GM19324 (cell line): ENCODE measurements around the gene ZNF165.
"Not testable (repeated sequence)": the region's sequence is repeated elsewhere in the genome, so short reads cannot be mapped to it uniquely, and the experiment has no call there.

Experiments
- ATAC-seq: cut with Tn5 transposase; IDR thresholded peaks from one replicate; pipeline ENCODE4 v1.9.1; 2021; ENCODE audit warnings: mild to moderate bottlenecking, moderate library complexity; ENCODE audit not compliant: unreplicated experiment, low FRiP score

ZNF165 gene

DNA sequence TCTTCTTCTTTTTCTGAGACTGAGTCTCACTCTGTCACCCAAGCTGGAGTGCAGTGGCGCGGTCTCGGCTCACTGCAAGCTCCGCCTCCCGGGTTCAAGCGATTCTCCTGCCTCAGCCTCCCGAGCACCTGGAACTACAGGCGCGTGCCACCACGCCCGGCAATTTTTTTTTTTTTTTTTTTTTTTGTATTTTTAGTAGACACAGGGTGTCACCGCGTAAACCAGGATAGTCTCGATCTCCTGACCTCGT, at the start of gene ZNF165:
Gene ZNF165, plus strand, starts transcription at position 188 of the 250 bp plus-strand sequence. CDS start 4,913 bp downstream, outside the sequence.
- peak; percentile 13 for ATAC-seq

- ATAC-seq, result no peak
Measured at GRCh38 chr6:28053584-28053983, 26.8 kb upstream of the ZNF165 start.

GRCh38 chr6:28060405-28060804, 20.0 kb upstream of the ZNF165 start:
- no peak for ATAC-seq

DNA sequence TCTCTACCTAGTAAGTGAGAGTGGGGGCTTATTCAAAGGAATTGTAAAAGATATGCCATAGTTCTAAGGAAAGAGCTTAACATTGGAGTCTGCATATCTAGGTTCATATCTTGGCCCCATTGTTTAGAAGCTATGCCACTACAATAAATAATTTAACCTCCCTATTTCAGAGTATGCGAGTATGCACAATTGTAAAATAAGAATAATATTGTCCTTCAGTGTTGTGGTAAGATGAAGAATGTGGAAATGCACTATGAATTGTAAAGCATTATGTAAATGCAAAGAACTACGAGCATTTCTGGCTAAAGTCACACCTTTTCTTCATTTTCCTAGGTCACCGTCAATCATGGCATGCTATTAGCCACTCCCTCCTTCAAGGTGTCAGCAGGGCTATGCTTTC, 16.1 kb upstream of the ZNF165 start:
- ATAC-seq, result no peak

GRCh38 chr6:28068067-28068466, 12.3 kb upstream of the ZNF165 start:
- ATAC-seq, result no peak

- not testable (repeated sequence) for ATAC-seq
Measured at GRCh38 chr6:28070968-28071367, 9.4 kb upstream of the ZNF165 start.

- ATAC-seq, result no peak
Measured at GRCh38 chr6:28078050-28078449, 2.3 kb upstream of the ZNF165 start.

- ATAC-seq, result no peak
Measured at GRCh38 chr6:28078836-28079235, 1.5 kb upstream of the ZNF165 start.

- ATAC-seq, result peak; percentile 85
Measured at GRCh38 chr6:28080631-28081485, 490 bp downstream of the ZNF165 start.

DNA sequence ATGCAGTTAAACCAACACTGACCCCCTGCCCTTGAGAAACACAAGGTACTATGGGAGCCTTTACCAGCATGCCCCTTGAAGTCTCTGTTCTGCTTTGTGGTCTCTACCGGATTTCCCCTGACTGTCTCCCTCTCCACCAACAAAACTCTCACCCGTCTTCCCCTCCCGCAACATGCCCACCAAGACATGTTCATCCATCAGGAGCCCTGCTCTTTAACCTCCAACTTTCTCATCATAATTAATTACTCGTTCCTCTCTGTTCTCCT, 1.1 kb downstream of the ZNF165 start:
- peak; percentile 37 for ATAC-seq

DNA sequence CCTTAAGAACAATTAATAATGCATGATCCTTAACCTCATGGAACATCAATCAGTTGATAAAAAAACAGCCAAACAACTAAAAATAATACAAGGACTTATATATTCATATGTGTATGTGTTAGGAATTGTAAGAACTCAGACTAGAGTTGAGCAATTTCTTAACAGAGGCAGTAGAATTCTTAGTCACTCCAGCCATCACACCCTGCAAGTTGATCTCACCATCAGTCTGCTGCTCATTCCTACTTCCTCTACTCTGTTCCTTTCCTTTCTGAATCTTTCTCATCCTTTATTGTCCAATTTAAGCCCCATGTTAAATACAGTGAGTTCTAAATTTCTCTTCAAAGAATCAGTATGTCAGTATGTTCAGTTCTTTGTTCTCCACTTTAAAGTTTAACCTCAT, 2.6 kb downstream of the ZNF165 start:
- no peak for ATAC-seq

- ATAC-seq, result no peak
Measured at GRCh38 chr6:28089054-28089453, 8.7 kb downstream of the ZNF165 start.

GRCh38 chr6:28090917-28091586, 10.7 kb downstream of the ZNF165 start:
- ATAC-seq, result no peak

DNA sequence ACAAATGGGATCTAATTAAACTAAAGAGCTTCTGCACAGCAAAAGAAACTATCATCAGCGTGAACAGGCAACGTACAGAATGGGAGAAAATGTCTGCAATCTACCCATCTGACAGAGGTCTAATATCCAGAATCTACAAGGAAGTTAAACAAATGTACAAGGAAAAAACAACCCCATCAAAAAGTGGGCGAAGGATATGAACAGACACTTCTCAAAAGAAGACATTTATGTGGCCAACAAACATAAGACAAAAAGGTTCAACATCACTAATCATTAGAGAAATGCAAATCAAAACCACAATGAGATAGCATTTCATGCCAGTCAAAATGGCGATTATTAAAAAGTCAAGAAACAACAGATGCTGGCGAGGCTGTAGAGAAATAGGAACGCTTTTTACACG, 21.9 kb downstream of the ZNF165 start:
- not testable (repeated sequence) for ATAC-seq

GRCh38 chr6:28102699-28103098, 22.3 kb downstream of the ZNF165 start:
- ATAC-seq, result not testable (repeated sequence)

GRCh38 chr6:28104392-28105244, 24.2 kb downstream of the ZNF165 start:
- peak; percentile 98 for ATAC-seq

DNA sequence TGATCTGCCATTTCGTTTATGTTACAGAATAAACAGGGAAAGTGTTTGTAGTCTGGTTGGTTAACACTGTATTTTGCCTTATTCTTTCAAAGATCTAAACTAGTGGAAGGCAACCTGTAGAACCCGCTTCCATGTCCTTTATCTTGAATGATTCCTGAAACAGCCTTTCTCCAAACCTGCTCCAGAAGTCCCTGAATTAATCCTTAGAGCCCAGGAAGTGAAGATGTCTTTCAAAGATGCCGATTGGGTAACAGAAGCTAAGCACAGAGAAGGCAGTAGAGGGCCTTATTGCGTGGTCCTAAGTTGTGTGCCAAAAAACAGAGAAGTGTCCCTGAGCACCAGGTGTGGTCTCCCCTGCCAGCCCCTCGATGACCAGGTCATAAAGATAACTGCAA, 24.9 kb downstream of the ZNF165 start:
- ATAC-seq, result peak; percentile 4

DNA sequence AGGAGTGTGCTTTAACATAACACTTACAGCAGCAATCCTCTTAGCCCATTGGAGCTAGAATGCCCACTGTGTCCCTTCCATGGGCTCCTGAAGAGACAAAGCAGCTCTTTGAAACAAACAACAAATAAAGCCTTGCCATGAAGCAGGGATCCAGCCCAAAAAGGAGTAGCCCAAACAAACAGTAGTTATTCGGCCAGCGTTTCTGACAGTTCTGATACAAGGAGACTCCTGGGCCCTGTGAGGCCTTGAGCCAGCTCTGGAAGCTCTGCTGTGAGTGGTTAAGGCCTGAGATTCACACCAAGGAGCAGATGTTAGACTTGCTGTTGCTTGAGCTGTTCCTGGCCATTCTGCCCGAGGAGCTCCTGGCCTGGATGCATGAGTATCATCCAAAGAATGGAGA, 27.1 kb downstream of the ZNF165 start:
- ATAC-seq, result no peak

DNA sequence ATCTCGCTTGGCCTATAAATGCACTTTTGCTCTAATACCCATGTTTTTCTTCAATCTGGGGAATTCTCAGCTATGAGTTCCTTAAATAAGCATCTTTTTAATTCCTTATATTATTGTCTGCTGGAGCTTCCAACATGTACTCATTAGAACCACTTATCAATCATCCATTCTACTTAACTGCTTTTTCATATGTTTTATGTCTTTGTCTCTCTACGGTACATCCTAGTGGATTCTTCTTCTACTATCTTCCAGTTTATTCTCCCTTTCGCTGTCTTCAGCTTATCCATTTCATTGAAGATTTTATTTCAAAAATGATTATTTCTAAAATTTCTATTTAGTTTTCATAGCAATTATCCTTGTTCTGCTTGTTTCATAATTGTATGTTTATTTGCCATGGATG, 31.6 kb downstream of the ZNF165 start:
- ATAC-seq, result no peak

DNA sequence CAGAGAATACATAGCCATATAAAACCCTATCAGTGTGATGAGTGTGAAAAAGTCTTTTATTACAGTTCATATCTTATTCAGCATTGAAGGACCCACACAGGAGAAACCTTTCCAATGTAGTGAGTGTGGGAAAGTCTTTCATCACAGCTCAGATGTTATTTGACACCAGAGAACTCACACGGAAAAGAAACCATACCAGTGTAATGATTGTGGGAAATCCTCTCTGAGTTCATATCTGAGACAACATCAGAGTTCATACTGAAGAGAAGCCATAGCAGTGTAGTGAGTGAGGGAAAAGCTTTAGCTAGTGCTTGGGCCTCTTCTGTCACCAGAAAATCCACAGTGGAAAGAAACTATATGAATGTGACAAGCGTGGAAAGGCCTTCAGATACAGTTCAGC, 35.4 kb downstream of the ZNF165 start:
- no peak for ATAC-seq

- ATAC-seq, result no peak
Measured at GRCh38 chr6:28117386-28118050, 37.1 kb downstream of the ZNF165 start.
